HCT116 (cell line): ENCODE measurements around the gene LINGO1. TPM values are rescaled to one million over a fixed set of nuclear protein-coding genes. Genes with fewer than 3 reads are reported as not detected.

Source experiments
- ATAC-seq: fragments of 200-7000 bp; cut with Tn5 transposase; 2 replicates; pipeline ENCODE4 v1.9.1; 2020; ENCODE audit warnings: mild to moderate bottlenecking, moderate library complexity
- BruUV-seq: library from RNA; stranded (reverse); fragments of 400-500 nt; replicated peaks from 2 replicates; lab custom pipeline; 2021; lab: Mats Ljungman, UMichigan
- CTCF ChIA-PET: fragments of 300-600 bp; sonication (Branson Sonifier 250); formaldehyde crosslinking; loops from one replicate; lab custom pipeline; 2021; ENCODE audit warnings: antibody characterized with exemption; lab: Charles Lee
- POLR2A ChIA-PET: fragments of 300-600, 350-600 bp; sonication (Branson Sonifier 250); formaldehyde crosslinking; loops from one replicate; lab custom pipeline; 2021; ENCODE audit warnings: antibody characterized with exemption; lab: Charles Lee
- RAD21 ChIA-PET, 2 experiments: fragments of 300-600 bp; sonication (Branson Sonifier 250); formaldehyde crosslinking; loops; one replicate each; lab custom pipeline; 2023; ENCODE audit warnings: low total read pairs in 2 of 2; ENCODE audit not compliant: uncharacterized antibody in 2 of 2, unreplicated experiment in 2 of 2, low non-redundant PET in 1 of 2; lab: Charles Lee
- DNase-seq: peaks from one replicate; pipeline ENCODE4 v3.0.0-alpha.2; 2010; ENCODE audit warnings: low read depth, low spot score
- H2AFZ ChIP-seq: fragments of 200-600 bp; shearing (Covaris generic), sonication (generic); 2 replicates; pipeline ENCODE4 v1.6.1; 2017; ENCODE audit warnings: low read depth, mixed run types, mixed read lengths, antibody characterized with exemption, low read length; ENCODE audit not compliant: poor library complexity, severe bottlenecking
- H3K27ac ChIP-seq: 2 replicates; pipeline ENCODE4 v1.5.1; 2012; ENCODE audit warnings: low read depth, low read length
- H3K27me3 ChIP-seq: fragments of 200-600 bp; sonication (generic); 2 replicates; pipeline ENCODE4 v1.6.1; 2016; ENCODE audit warnings: mixed run types, low read length, mixed read lengths; ENCODE audit not compliant: insufficient read depth
- H3K36me3 ChIP-seq, 2 experiments: fragments of 200-500 bp in 1 of 2; fragments of 200-600 bp in 1 of 2; sonication (Bioruptor generic) in 1 of 2; sonication (generic) in 1 of 2; 2 replicates each; pipeline versions ENCODE4 v1.5.1 to v1.6.1; 2014 to 2016; ENCODE audit warnings: low read length in 2 of 2, inconsistent platforms in 1 of 2, mixed read lengths in 1 of 2, mixed run types in 1 of 2; ENCODE audit not compliant: insufficient read depth in 2 of 2, control insufficient read depth in 1 of 2
- H3K4me1 ChIP-seq, 2 experiments: fragments of 200-600 bp in 1 of 2; sonication (generic) in 1 of 2; 2 replicates each; pipeline versions ENCODE4 v1.5.1 to v1.6.1; 2012 to 2017; ENCODE audit warnings: low read length in 2 of 2, inconsistent platforms in 1 of 2, mild to moderate bottlenecking in 1 of 2, mixed read lengths in 1 of 2, mixed run types in 1 of 2, moderate library complexity in 1 of 2; ENCODE audit not compliant: insufficient read depth in 2 of 2, control insufficient read depth in 1 of 2
- H3K4me2 ChIP-seq: fragments of 200-600 bp; sonication (generic); 2 replicates; pipeline ENCODE4 v1.6.1; 2017; ENCODE audit warnings: mixed run types, low read length, mixed read lengths
- H3K4me3 ChIP-seq, 2 experiments: fragments of 200-600 bp in 1 of 2; sonication (generic) in 1 of 2; replicated peaks in 1 of 2; 2 replicates each; pipeline ENCODE4 v1.5.1; 2011 to 2016; ENCODE audit warnings: low read length in 2 of 2, control low read depth in 1 of 2, low read depth in 1 of 2, mild to moderate bottlenecking in 1 of 2, mixed read lengths in 1 of 2, mixed run types in 1 of 2
- H3K79me2 ChIP-seq: fragments of 200-600 bp; sonication (generic); 2 replicates; pipeline ENCODE4 v1.6.1; 2017; ENCODE audit warnings: mild to moderate bottlenecking, mixed run types, low read length, moderate library complexity, mixed read lengths; ENCODE audit not compliant: insufficient read depth
- H3K9ac ChIP-seq: fragments of 200-600 bp; sonication (generic); 2 replicates; pipeline ENCODE4 v1.6.1; 2016; ENCODE audit warnings: low read length, mixed read lengths
- H3K9me2 ChIP-seq: fragments of 200-600 bp; sonication (generic), shearing (Covaris generic); 2 replicates; pipeline ENCODE4 v1.6.1; 2017; ENCODE audit warnings: mixed run types, mild to moderate bottlenecking, moderate library complexity; ENCODE audit not compliant: insufficient read depth
- H3K9me3 ChIP-seq, 2 experiments: fragments of 200-500 bp in 1 of 2; fragments of 200-600 bp in 1 of 2; sonication (Bioruptor generic) in 1 of 2; sonication (generic) in 1 of 2; 2 replicates each; pipeline ENCODE4 v1.6.1; 2014 to 2017; ENCODE audit warnings: low read length in 2 of 2, mixed read lengths in 2 of 2, inconsistent platforms in 1 of 2, low read depth in 1 of 2, mild to moderate bottlenecking in 1 of 2, mixed run types in 1 of 2, moderate library complexity in 1 of 2; ENCODE audit not compliant: control insufficient read depth in 1 of 2, insufficient read depth in 1 of 2
- H4K20me1 ChIP-seq: fragments of 200-600 bp; sonication (generic), shearing (Covaris generic); 2 replicates; pipeline ENCODE4 v1.6.1; 2017; ENCODE audit warnings: mixed run types, mild to moderate bottlenecking, moderate library complexity; ENCODE audit not compliant: insufficient read depth
- ATF3 ChIP-seq: IDR thresholded peaks from 2 replicates; pipeline ENCODE4 v1.6.1; 2012
- CEBPB ChIP-seq: IDR thresholded peaks from 2 replicates; pipeline ENCODE4 v1.6.1; 2012; ENCODE audit warnings: low read depth
- CTCF ChIP-seq, 3 experiments: fragments of 200-600 bp in 1 of 3; sonication (generic) in 1 of 3; IDR thresholded peaks in 2 of 3; conservative IDR thresholded peaks in 1 of 3; 2 replicates each; pipeline ENCODE4 v1.5.1; 2012 to 2017; ENCODE audit warnings: low read depth in 2 of 3, low read length in 2 of 3, antibody characterized with exemption in 1 of 3, borderline replicate concordance in 1 of 3, control low read depth in 1 of 3, mild to moderate bottlenecking in 1 of 3, mixed read lengths in 1 of 3, mixed run types in 1 of 3, moderate library complexity in 1 of 3; ENCODE audit not compliant: insufficient read depth in 1 of 3
- ELF1 ChIP-seq: IDR thresholded peaks from 2 replicates; pipeline ENCODE4 v1.6.1; 2012; ENCODE audit warnings: low read depth, borderline replicate concordance
- EZH2phosphoT487 ChIP-seq: fragments of 200-600 bp; IDR thresholded peaks from 2 replicates; pipeline ENCODE4 v1.6.1; 2018; ENCODE audit warnings: antibody characterized with exemption, borderline replicate concordance
- FOSL1 ChIP-seq: IDR thresholded peaks from 2 replicates; pipeline ENCODE4 v1.6.1; 2012; ENCODE audit warnings: low read depth
- MAX ChIP-seq: IDR thresholded peaks from 2 replicates; pipeline ENCODE4 v1.6.1; 2012
- POLR2AphosphoS5 ChIP-seq: IDR thresholded peaks from 2 replicates; pipeline ENCODE4 v1.6.1; 2011; ENCODE audit warnings: mild to moderate bottlenecking, low read depth, low read length, moderate library complexity
- RAD21 ChIP-seq: IDR thresholded peaks from 2 replicates; pipeline ENCODE4 v1.6.1; 2012; ENCODE audit warnings: low read depth, mild to moderate bottlenecking
- SIN3A ChIP-seq: IDR thresholded peaks from 2 replicates; pipeline ENCODE4 v1.6.1; 2012; ENCODE audit warnings: low read depth
- SRF ChIP-seq: IDR thresholded peaks from 2 replicates; pipeline ENCODE4 v1.6.1; 2012; ENCODE audit warnings: low read depth
- ZNF274 ChIP-seq: fragments of 200-500 bp; sonication (Bioruptor generic); IDR thresholded peaks from 2 replicates; pipeline ENCODE4 v1.6.1; 2014; ENCODE audit warnings: mild to moderate bottlenecking, low read depth, low read length, inconsistent platforms
- intact Hi-C: fragments of 100-400 bp; cut with micrococcal nuclease; formaldehyde crosslinking; loops from 2 replicates; pipeline ENCODE4 v1.10.0; 2022
- total RNA-seq: library from RNA; stranded (reverse); gene quantifications from one replicate; pipeline ENCODE4 v1.2.1, GENCODE V29; 2021; ENCODE audit not compliant: unreplicated experiment
- TF ChIP-seq, protein P1 (sequence below): IDR thresholded peaks from 2 replicates; pipeline ENCODE4 v1.6.1; 2012; ENCODE audit warnings: low read depth
- TF ChIP-seq, protein P2 (sequence below): IDR thresholded peaks from 2 replicates; pipeline ENCODE4 v1.6.1; 2011; ENCODE audit warnings: mild to moderate bottlenecking, low read length, moderate library complexity; ENCODE audit not compliant: insufficient replicate concordance; ENCODE audit errors: extremely low read depth

Gene LINGO1
- total RNA-seq, 1 experiment from 2014 or later, result 15.6 TPM

- ATAC-seq, result no peak
- Histone ChIP-seq H3K9me2 (no peaks in the 10 kb centered on the region), H2AFZ (no peak overlapping the region), H3K36me3 (no peaks in the 10 kb centered on the region), H3K4me1 (no peaks in the 10 kb centered on the region), H3K4me3 (no peak overlapping the region), H4K20me1 (no peaks in the 10 kb centered on the region), H3K9me3 (no peaks in the 10 kb centered on the region), H3K27ac (no peak overlapping the region), H3K4me2 (no peak overlapping the region)
- ChIA-PET RAD21 (no interaction called here), CTCF (interaction anchor here (1.2 kb wide), 1 partner anchor 9 kb away, joined by 4 read pairs; no protein-coding TSS in a partner anchor)
- no TSS peak for BruUV-seq
- intact Hi-C loops, result no loop called here
- DNase-seq, result no peak
- TF ChIP-seq SIN3A (no peak), CEBPB (no peak), CTCF (IDR thresholded peaks at IDR 0.05 in 2 of 3, conservative IDR thresholded peaks at IDR 0.05 in 1 of 3; ENCODE audit: borderline replicate concordance in 1 of 3, insufficient read depth in 1 of 3, low read depth in 2 of 3, low read length in 2 of 3) (no peak), ELF1 (no peak), ZNF274 (no peak), RAD21 (no peak), EZH2phosphoT487 (no peak), MAX (no peak), FOSL1 (no peak), SRF (no peak), POLR2AphosphoS5 (no peak), ATF3 (no peak)
- TF ChIP-seq, protein P1, sequence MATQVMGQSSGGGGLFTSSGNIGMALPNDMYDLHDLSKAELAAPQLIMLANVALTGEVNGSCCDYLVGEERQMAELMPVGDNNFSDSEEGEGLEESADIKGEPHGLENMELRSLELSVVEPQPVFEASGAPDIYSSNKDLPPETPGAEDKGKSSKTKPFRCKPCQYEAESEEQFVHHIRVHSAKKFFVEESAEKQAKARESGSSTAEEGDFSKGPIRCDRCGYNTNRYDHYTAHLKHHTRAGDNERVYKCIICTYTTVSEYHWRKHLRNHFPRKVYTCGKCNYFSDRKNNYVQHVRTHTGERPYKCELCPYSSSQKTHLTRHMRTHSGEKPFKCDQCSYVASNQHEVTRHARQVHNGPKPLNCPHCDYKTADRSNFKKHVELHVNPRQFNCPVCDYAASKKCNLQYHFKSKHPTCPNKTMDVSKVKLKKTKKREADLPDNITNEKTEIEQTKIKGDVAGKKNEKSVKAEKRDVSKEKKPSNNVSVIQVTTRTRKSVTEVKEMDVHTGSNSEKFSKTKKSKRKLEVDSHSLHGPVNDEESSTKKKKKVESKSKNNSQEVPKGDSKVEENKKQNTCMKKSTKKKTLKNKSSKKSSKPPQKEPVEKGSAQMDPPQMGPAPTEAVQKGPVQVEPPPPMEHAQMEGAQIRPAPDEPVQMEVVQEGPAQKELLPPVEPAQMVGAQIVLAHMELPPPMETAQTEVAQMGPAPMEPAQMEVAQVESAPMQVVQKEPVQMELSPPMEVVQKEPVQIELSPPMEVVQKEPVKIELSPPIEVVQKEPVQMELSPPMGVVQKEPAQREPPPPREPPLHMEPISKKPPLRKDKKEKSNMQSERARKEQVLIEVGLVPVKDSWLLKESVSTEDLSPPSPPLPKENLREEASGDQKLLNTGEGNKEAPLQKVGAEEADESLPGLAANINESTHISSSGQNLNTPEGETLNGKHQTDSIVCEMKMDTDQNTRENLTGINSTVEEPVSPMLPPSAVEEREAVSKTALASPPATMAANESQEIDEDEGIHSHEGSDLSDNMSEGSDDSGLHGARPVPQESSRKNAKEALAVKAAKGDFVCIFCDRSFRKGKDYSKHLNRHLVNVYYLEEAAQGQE, result no peak
- TF ChIP-seq, protein P2, sequence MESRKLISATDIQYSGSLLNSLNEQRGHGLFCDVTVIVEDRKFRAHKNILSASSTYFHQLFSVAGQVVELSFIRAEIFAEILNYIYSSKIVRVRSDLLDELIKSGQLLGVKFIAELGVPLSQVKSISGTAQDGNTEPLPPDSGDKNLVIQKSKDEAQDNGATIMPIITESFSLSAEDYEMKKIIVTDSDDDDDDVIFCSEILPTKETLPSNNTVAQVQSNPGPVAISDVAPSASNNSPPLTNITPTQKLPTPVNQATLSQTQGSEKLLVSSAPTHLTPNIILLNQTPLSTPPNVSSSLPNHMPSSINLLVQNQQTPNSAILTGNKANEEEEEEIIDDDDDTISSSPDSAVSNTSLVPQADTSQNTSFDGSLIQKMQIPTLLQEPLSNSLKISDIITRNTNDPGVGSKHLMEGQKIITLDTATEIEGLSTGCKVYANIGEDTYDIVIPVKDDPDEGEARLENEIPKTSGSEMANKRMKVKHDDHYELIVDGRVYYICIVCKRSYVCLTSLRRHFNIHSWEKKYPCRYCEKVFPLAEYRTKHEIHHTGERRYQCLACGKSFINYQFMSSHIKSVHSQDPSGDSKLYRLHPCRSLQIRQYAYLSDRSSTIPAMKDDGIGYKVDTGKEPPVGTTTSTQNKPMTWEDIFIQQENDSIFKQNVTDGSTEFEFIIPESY, result no peak
- TF ChIP-seq, all 23 proteins: peak for 0
- H3K79me2 ChIP-seq, result no peaks in the 10 kb centered on the region
- H3K27me3 ChIP-seq, result no peaks in the 10 kb centered on the region
- POLR2A ChIA-PET, result no interaction called here
- H3K9ac ChIP-seq, result no peak overlapping the region
Measured at GRCh38 chr15:77623755-77624524, 8.8 kb downstream of the LINGO1 start.
